ENCODE data around the gene SLC24A3.

SLC24A3 gene

GRCh38 chr20:19292254-19292653 lies 79.8 kb downstream of the SLC24A3 start:
- in situ Hi-C loops (cut with HindIII; ENCODE audit: low sequenced_read_pairs): no loop called here
- TF ChIP-seq, protein P1, sequence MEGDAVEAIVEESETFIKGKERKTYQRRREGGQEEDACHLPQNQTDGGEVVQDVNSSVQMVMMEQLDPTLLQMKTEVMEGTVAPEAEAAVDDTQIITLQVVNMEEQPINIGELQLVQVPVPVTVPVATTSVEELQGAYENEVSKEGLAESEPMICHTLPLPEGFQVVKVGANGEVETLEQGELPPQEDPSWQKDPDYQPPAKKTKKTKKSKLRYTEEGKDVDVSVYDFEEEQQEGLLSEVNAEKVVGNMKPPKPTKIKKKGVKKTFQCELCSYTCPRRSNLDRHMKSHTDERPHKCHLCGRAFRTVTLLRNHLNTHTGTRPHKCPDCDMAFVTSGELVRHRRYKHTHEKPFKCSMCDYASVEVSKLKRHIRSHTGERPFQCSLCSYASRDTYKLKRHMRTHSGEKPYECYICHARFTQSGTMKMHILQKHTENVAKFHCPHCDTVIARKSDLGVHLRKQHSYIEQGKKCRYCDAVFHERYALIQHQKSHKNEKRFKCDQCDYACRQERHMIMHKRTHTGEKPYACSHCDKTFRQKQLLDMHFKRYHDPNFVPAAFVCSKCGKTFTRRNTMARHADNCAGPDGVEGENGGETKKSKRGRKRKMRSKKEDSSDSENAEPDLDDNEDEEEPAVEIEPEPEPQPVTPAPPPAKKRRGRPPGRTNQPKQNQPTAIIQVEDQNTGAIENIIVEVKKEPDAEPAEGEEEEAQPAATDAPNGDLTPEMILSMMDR (IDR thresholded peaks at IDR 0.05; ENCODE audit: low read depth, low read length, missing control alignments): no peak
- DNase-seq (ENCODE audit: low read depth): no peak
- H3K4me3 ChIP-seq (ENCODE audit: low read depth, low read length): no peak overlapping the region

- no peak overlapping the region for H3K4me3 ChIP-seq (ENCODE audit: low read depth, low read length)
- DNase-seq (ENCODE audit: low read depth): no peak
- in situ Hi-C loops (cut with HindIII; ENCODE audit: low sequenced_read_pairs): no loop called here
- TF ChIP-seq, protein P1 (IDR thresholded peaks at IDR 0.05; ENCODE audit: low read depth, low read length, missing control alignments): no peak
These were observed 82.6 kb downstream of the SLC24A3 start for GRCh38 chr20:19295076-19295475.

DNA sequence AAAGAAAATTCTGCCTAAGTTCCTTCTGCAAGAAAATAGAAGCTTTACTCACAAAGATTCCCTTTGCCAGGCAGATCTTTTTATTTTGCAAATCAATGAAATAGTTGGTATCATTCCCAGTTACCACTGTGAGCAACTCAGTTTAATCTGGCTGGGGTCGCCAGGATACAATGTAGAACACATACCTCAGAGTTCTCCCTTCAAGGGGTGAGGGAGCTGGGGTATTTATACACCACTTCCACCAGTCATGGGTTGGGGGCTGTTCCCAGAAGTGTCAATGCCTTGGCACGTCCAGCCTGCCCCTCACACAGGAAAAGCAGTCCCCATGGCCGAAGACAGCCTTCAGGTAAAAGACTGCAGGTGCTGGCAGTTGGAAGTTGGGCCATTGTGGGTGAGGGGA lies 86.2 kb downstream of the SLC24A3 start:
- TF ChIP-seq, protein P1 (IDR thresholded peaks at IDR 0.05; ENCODE audit: low read depth, low read length, missing control alignments): no peak
- H3K4me3 ChIP-seq (ENCODE audit: low read depth, low read length): no peak overlapping the region
- in situ Hi-C loops (cut with HindIII; ENCODE audit: low sequenced_read_pairs): no loop called here
- DNase-seq (ENCODE audit: low read depth): no peak

GRCh38 chr20:19300395-19300794 lies 88.0 kb downstream of the SLC24A3 start:
- in situ Hi-C loops (cut with HindIII; ENCODE audit: low sequenced_read_pairs): no loop called here
- TF ChIP-seq, protein P1 (IDR thresholded peaks at IDR 0.05; ENCODE audit: low read depth, low read length, missing control alignments): no peak
- no peak for DNase-seq (ENCODE audit: low read depth)
- no peak overlapping the region for H3K4me3 ChIP-seq (ENCODE audit: low read depth, low read length)

- TF ChIP-seq, protein P1 (IDR thresholded peaks at IDR 0.05; ENCODE audit: low read depth, low read length, missing control alignments): no peak
- in situ Hi-C loops (cut with HindIII; ENCODE audit: low sequenced_read_pairs): no loop called here
- H3K4me3 ChIP-seq (ENCODE audit: low read depth, low read length): no peak overlapping the region
- no peak for DNase-seq (ENCODE audit: low read depth)
These were observed 88.7 kb downstream of the SLC24A3 start for GRCh38 chr20:19301142-19301541.

- in situ Hi-C loops (cut with HindIII; ENCODE audit: low sequenced_read_pairs): no loop called here
- no peak overlapping the region for H3K4me3 ChIP-seq (ENCODE audit: low read depth, low read length)
These were observed 89.4 kb downstream of the SLC24A3 start for GRCh38 chr20:19301843-19302242.

More at GRCh38 chr20:19301843-19302242, 89.4 kb downstream of the SLC24A3 start:
- TF ChIP-seq, protein P1 (IDR thresholded peaks at IDR 0.05; ENCODE audit: low read depth, low read length, missing control alignments): no peak
- DNase-seq (ENCODE audit: low read depth): no peak
